GM18511 (cell line): Measurements from ENCODE around the gene CCL27.

ENCODE experiments used
- ATAC-seq: cut with Tn5 transposase; IDR thresholded peaks from one replicate; pipeline ENCODE4 v1.9.1; 2021; ENCODE audit warnings: mild to moderate bottlenecking, moderate library complexity; ENCODE audit not compliant: unreplicated experiment

CCL27 gene

DNA sequence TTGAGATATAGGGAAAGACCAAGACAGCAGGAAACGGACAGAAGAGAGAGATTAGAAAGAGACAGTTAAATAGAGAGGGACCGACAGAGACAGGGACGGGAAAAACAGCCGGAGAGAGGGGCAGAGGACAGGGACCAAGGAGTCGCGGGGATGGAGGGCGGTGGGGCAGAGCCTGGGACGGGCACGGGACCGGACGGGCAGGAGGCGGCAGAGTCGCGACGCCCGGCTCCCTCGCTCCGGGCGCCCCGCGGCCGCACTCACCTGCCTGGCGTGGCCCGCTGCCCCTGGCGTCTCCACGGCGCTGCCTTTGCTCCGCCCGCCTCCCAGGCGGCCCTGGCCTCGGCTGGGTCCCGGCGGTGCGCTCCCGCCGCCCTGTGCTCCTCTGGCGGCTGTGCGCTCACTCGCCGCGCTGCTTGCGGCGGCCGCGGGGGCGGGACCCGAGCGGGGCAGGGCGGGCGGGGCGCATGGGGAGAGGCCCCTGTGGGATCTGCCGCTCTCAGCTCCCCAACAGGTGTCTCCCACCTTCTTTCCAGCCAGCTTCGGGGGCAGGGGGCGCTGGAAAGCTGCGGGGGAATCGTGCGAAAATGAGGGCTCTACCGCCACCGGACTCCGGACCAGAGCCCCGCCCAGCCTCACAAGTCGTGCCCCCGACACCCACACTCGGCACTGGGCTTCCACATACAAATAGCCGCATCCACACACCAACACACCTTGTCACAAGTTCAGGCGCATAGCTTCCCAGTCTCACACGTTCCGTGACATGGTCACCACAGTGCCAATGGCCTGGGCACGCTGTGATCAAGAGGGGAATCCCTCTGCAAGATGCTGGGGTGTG lies 33.6 kb downstream of the CCL27 start, which contains the start of gene ARID3C:
TSS of gene ARID3C (minus strand) at position 411 of the 835 bp plus-strand sequence. CDS start 1,052 bp downstream, outside the sequence.
- ATAC-seq: peak; percentile 58

DNA sequence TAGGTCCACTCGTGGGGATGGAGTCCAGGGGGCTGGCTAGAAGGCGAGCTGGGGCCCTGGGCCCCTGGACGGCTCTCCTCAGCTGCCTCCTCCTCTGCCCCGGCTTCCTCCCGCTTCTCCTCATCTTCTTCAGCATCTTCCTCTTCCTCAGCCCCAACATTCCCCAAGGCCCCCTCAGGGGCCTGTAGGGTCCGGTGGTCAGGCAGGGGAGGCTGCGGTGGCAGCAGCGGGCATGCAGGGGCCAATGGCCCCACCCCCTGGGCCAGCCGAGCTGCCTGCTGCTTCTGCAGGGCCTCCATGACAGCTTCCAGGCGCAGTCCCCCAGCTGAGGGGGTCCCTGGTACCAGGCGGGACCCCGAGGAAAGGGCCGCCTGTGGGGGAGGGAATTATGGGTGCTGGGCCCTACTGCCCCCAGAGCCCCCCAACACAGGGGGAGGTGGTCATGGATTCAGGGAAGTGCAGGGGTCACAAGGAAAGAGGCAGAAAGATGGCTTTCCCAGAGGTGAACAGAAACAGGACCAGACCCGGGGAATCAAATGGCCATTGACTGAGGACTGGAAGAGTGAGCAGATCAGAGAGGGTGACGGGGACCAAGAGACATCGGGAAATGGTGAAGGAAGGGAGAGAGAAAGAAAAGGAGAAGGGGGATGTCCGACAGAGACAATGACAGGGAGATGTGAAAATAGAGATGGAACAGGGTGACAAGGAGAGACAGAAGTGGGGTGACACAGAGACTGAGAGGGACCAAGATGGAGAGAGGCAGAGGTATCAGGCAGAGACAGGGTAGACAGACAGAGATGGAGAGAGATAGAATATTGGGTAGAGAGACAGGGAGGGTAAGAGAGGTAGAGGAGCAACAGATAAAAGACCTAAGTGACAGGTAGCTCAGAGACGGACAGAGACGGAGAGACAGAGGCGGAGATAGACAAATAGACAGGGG lies 34.5 kb downstream of the CCL27 start:
- peak; percentile 14 for ATAC-seq

GRCh38 chr9:34625186-34625486 lies 37.3 kb downstream of the CCL27 start:
- ATAC-seq: no peak

- ATAC-seq: no peak
Measured at GRCh38 chr9:34624475-34625185, 37.8 kb downstream of the CCL27 start.

GRCh38 chr9:34623374-34624235 lies 38.9 kb downstream of the CCL27 start:
- no peak for ATAC-seq

DNA sequence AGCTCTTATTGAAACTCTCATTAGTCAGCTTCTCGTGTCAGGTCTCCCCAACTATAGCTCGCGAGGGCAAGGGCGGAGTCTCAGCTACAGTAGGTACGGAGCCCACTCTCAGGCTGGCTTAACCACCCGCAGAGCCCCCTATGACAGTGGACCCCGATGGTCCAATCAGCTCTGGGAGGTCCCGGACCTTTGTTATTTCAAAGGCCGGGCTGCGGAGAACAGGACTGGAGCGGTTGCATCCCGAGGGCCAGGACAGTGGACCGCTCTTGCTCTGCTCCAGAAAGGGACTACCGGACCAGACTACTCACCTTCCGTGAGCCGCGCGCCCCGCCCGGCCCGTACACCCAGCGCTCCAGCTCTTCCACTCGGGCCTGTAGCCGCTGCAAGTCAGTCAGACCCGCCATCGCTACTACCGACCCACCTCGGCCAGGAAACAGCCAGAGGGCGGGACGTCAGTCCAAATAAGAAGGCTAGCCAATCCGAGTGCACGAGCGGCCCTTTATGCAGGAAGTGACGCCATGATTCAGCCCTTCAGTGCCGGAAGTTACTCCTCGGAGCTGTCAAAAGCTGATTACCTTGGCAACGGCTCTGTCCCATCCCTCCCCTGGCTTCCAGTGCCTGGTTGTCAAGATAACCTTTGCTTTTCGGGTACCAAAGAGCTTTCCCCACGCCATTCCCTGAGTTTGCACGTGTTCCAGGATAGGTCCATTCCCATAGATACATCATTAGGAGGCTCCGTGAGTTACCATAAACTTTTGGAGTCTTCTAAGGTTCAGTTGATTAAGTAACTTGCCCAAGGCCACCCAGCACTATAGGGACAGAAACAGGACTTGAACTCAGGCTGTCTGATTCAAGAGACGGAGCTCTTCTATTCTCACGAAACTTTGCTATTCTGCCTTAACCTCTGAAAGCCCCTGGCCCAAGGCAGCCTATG lies 42.1 kb downstream of the CCL27 start, which contains the start of gene DCTN3:
TSS of gene DCTN3 (minus strand) at position 435 of the 934 bp plus-strand sequence. CDS start at position 404, 31 bp downstream.
- peak; percentile 99 for ATAC-seq

DNA sequence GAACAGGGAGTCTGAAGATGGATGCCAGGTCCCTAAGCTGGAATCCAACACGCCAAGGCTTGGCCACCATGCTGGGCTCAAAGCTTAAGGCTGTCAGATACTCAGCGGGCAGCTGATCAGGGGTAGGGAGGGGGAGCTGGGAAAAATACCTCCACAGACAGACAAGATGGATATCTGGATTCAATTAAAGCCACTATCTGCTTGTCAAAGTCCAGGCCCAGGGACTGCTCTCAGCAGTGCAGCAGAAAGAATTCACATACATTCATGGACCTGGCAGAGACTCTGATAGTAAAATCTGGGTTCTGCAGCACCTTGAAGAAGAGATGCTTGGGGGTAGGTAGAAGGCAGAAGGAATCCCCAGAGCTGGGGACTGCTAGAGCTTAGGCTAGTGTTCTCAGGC lies 47.3 kb downstream of the CCL27 start:
- ATAC-seq: no peak

DNA sequence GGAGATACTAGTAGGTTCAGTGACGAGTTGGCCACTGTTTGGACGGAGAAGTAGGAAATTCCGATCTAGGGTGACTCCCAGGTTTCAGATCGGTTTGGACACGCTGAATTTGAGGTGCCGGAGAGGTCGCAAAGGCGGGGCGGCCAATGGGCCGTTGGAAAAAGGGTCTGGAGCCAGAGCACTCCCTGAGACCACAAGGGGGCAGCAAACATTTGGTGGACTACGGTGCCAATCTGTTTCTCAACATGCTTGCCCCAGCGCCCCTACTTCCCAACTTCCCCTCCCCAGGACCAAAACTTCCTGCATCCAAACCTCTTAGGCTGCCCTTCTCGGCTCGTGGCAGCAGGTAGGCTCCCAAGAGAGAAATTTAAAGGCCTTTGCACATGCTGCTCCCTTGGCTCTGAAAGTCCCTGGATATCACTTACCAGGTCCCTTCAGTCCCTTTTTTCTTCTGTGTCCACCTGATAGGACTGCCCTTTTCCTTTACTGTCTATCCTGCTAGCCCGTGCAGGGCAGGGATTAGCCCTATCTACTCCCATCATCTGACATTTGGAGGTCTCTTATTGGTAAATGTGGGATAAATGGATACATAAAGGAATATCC lies 49.6 kb downstream of the CCL27 start:
- peak; percentile 53 for ATAC-seq
